NCI-H2196 treated with DMSO at 0.1 percent for 48 hours (cell line): ENCODE measurements around the gene FBXO21.
"Not testable (repeated sequence)": the region's sequence is repeated elsewhere in the genome, so short reads cannot be mapped to it uniquely, and the experiment has no call there.

Experiments used
- DNase-seq: peaks from one replicate; lab custom pipeline; 2025; ENCODE audit not compliant: unreplicated experiment; lab: John Stamatoyannopoulos, UW

FBXO21 gene

GRCh38 chr12:117202033-117202432 lies 11.8 kb upstream of the FBXO21 start:
- DNase-seq, result no peak

GRCh38 chr12:117199956-117200744 lies 9.9 kb upstream of the FBXO21 start:
- DNase-seq, result not testable (repeated sequence)

GRCh38 chr12:117196334-117196733 lies 6.1 kb upstream of the FBXO21 start:
- DNase-seq, result not testable (repeated sequence)

- DNase-seq, result not testable (repeated sequence)
These were observed 4.8 kb upstream of the FBXO21 start for GRCh38 chr12:117195027-117195426.

GRCh38 chr12:117193903-117194302 lies 3.6 kb upstream of the FBXO21 start:
- DNase-seq, result no peak

- not testable (repeated sequence) for DNase-seq
These were observed 2.3 kb upstream of the FBXO21 start for GRCh38 chr12:117192581-117192980.

GRCh38 chr12:117192057-117192456 lies 1.8 kb upstream of the FBXO21 start:
- DNase-seq, result peak; percentile 9

- DNase-seq, result no peak
These were observed 503 bp downstream of the FBXO21 start for GRCh38 chr12:117189725-117190209.

GRCh38 chr12:117188961-117189724 lies 1.1 kb downstream of the FBXO21 start:
- no peak for DNase-seq

- DNase-seq, result no peak
These were observed 2.1 kb downstream of the FBXO21 start for GRCh38 chr12:117188121-117188665.

- no peak for DNase-seq
These were observed 2.8 kb downstream of the FBXO21 start for GRCh38 chr12:117187421-117187820.

- DNase-seq, result no peak
These were observed 7.4 kb downstream of the FBXO21 start for GRCh38 chr12:117182866-117183265.

- DNase-seq, result not testable (repeated sequence)
These were observed 8.8 kb downstream of the FBXO21 start for GRCh38 chr12:117181468-117181843.

GRCh38 chr12:117180758-117181467 lies 9.4 kb downstream of the FBXO21 start:
- DNase-seq, result no peak

GRCh38 chr12:117178745-117179144 lies 11.5 kb downstream of the FBXO21 start:
- DNase-seq, result no peak

- no peak for DNase-seq
These were observed 12.0 kb downstream of the FBXO21 start for GRCh38 chr12:117178301-117178700.

GRCh38 chr12:117172168-117172567 lies 18.1 kb downstream of the FBXO21 start:
- no peak for DNase-seq

GRCh38 chr12:117171499-117172162 lies 18.6 kb downstream of the FBXO21 start:
- no peak for DNase-seq

GRCh38 chr12:117169548-117169947 lies 20.7 kb downstream of the FBXO21 start:
- DNase-seq, result no peak

- DNase-seq, result no peak
These were observed 21.3 kb downstream of the FBXO21 start for GRCh38 chr12:117168976-117169375.

GRCh38 chr12:117167769-117168168 lies 22.5 kb downstream of the FBXO21 start:
- DNase-seq, result no peak
